Superior temporal gyrus (tissue), 1 donor: ENCODE results near the gene TTLL5.
A peak's percentile ranks its signal among the peaks of the same experiment; 100 is the strongest.
"Not testable (repeated sequence)": the region's sequence is repeated elsewhere in the genome, so short reads cannot be mapped to it uniquely, and the experiment has no call there.

Source experiments
- DNase-seq: peaks from one replicate; pipeline ENCODE4 v3.0.0-alpha.2; 2016; ENCODE audit errors: extremely low spot score

Gene TTLL5

DNA sequence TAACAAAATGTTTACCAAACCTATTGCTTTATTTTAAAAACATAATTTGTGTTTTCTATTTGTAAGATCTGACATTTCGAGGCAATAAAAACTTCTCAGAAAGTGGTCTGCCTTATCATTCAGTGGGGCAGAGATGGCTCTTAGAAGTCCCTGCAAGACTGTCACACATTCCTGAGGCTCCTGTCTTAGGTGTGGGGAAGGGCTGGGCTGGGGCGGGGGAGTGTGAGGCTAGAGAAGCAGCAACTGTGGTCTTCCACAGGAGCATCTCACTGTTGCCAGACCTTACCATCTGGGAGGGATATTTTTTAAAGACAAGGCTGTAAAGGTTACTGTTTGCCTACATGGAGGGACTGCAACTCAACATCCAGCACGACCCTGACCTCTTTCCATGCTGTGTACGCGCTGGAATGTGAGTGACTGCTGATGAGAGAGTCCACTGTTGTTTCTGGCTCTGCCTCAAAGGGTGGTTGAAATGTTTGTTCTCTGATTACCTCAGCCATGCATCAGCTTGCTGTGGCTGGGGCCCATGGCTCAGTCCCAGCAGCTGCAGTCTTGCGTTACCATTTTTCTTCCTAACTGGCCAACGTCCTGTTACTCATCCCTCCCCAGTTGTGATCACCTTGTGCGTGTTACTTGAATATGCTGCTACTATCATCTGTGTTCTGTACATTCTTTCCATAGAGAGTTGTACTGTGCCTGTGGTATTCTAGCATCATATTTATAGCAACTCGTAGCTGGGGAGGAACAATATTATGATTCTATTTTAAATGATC is 12.8 kb upstream of the TTLL5 start:
- no peak for DNase-seq

DNA sequence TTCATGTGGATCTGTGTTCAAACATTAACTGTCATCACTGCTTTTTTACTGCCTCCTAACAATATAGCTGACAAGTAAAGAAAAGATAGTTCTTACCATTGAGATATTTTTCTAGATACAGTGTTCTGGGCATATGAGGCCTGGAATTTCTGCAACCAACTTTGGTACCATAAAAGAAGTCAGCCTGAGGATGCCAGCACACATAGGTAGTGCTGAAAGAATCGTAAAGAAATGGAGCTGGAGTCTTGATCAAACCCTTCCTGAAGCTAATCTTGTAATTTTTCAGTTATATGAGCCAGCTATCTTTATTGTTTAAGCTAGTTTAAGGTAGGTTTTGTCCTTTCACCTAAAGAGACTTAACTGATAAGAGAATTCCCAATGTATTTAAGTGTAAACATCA is 11.7 kb upstream of the TTLL5 start:
- no peak for DNase-seq

DNA sequence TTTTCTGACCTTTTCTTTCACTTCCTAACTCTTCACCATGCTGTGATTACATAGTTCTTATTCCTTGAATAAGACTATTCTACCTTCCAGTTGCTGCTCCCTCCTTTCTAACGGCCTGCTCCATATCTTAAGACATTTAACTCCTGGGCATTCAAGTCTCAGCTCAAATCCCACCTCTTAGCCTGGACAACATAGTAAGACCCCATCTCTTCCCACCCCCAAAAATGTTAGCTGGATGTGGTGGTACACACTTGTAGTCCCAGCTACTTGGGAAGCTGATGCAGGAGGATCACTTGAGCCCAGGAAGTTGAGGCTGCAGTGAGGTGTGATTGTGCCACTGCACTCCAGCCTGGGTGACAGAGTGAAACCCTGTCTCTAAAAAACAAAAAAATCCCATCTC is 11.3 kb upstream of the TTLL5 start:
- no peak for DNase-seq

DNA sequence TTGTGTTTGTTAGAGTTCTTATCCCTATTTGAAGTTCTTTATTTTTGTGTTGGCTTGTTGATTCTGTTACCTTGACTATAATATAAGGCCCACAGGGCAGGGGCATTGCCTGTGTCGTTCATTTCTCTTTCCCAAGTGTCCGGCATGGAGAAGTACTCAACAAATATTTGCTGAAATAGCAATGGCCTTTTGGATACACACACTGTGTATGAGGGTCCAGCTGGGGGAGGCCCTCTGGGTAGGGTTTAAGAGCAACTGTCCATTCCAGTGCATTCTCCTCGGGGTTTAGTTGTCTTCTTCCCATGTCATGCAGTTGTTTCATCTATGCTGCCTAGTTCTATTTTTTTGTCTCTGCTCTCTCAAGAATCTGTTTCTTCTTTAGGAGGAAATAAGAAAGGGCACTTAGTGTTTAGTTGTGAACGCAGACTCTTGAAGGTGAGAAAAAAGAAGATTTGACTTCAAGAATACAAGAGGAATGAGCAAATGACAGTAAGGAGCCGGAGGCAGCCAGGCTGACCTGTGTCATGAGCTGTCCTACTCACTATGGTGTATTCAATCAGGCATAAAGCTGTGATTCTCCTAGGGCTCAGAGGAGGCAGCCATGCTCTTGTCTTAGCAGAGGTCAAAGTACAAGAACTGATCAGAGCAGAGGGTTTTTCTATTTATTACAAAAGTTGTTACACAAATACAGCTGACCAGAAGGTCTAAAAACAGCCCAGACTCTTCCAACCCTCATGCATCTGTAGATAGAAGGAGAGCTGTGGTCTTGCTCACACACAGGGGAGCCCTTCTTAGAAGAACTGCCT is 10.6 kb upstream of the TTLL5 start:
- DNase-seq = no peak

DNA sequence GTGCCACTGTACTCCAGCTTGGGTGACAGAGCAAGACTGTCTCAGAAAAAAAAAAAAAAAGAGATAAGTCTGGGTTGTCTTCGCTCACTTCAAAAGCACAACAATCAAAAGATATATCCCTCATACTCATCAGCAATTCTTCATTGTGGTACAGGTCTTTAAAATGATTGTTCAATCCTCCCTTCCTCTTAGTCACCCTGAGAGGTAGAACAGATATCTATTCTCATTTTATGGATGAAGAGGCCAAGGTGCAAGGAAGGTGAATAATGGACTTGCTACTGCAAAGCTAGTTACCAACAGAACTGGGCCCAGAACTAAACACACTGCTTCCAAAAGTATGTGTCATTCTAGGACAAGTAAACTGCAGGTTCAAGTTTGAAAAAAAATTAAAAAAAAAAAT is 7.5 kb upstream of the TTLL5 start:
- DNase-seq = no peak

DNA sequence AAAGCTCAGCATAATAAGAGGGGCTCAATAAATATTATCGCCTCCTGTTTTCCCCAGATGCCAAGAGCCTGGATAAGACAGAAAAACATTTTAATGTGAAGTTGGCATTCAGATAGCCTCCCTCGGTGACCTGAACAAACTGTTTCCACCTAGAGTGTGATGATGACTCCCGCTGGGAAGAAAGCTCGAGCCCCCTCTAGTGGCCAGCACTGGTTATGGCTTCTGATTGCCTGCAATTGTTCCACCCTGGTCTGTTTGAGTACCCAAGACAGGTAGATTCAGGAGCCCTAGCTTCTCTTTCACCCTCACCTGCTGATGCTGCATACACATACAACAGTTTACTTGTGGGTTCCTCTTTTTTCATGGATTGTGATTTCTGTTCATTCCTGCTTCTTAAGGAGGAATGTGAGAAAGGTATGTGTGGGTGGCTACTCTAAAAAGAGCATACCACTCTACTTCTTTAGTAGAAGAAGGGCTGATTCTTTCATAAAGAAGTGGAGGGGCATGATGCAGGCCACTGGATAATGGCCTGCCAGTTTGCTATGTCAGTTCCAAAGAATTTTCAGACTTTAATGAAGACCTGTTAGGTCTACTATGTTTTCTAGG is 6.8 kb upstream of the TTLL5 start:
- peak; percentile 93 for DNase-seq

DNA sequence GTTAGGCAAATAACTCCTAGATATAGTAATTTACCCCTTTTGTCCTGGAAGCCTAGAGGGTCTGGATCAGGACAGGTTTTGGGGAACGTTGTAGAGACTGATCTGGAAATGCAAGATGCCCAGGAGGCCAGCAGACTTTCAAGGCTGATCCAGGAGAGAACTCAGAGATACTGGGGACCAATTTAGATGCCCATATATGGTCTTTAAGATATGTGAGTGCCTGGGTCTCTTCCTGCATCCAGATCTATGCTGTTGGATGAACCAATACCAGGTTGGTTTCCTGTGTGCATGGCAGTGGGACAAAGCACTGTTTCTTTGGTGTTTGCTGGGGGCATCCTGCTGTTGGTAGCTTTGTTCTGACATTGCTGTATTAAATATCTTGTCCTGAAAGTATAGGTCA is 5.8 kb upstream of the TTLL5 start:
- no peak for DNase-seq

DNA sequence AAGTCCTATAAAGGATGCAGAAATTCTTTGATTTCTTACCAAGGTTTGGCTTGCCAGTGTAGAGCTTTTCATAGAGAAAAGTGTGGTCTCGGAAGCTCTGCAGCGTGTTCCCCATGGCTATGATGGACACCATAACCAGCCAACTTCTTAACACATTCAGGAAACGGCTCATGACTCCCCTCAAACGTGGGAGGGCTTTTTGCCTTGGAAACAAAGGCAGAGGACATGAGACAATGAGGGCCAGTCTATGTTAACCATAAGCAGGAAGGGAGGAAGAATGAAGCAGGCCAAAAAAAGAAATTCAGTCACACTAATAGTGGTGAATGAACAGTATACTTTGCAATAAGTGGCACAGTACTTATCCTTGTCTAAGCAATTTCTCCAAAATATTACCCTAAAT is 3.7 kb upstream of the TTLL5 start:
- DNase-seq = no peak

DNA sequence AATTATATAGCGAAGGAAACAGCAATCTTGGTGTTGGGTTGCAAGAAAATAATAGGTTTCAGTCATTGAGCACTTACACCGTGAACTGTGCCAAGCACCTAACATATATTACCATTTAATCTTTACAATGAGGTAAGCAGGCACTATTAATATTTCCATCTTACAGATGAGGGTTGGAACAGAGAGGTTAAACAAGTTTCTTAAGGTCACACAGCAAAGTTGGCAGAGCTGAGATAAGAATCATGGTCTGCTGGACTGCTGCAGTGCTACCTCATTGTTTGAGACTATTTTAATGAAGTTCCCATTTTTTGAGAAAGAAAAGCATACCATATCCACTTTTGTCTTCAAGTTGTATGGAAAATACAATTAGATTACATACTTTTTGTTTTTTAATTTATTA is 2.1 kb upstream of the TTLL5 start:
- no peak for DNase-seq

DNA sequence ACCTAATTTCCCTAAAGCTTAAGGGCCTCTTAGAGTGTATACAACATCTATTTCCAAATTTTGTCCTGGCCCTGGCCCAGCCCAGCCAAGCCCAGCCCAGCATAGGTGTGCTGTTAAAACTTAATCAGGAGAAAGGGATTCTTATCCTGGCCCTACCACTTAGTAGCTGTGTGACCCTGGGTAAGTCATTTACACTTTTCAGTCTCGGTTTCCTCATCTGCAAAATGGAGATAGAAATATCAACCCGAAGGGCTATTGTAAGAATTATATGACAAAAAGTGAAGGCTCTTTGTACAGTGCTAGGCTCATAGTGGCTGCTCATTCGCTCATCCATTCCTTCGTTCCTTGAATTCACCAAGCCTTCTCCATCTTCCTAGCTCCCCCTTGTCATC is 812 bp upstream of the TTLL5 start:
- DNase-seq = no peak

DNA sequence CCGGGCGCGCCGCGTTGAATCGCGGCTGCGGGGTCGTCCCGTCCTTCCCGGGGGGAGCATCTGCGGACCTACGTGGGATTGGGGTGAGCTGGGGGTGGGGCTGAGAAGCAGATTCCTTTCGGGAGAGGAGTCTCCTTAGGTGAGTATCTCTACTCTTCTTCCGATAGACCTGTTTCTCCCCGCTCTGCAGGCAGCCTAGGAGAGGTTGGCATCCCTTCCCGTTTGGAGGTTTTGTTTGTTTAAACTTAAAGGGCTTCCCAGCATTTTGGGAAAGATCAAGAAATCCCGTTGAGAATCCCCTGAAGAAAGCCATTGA is 411 bp downstream of the TTLL5 start:
- peak; percentile 40 for DNase-seq

DNA sequence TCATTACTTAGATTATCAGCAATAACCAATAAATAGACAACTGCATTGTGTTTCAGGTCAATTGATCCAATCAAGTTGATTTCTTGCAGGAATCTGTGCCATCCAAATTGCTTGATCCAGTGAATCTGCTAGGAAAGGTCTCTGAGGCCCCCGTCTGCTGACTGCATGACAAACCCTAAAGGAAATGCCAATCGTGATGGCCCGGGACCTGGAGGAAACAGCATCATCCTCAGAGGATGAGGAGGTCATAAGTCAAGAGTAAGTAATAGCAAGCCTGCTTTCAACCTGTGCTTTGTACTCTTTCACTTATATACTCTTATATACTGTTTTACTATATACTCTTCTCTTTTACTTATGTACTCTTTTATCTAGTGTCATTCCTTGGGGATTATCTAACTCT is 1.9 kb downstream of the TTLL5 start:
- DNase-seq = no peak

DNA sequence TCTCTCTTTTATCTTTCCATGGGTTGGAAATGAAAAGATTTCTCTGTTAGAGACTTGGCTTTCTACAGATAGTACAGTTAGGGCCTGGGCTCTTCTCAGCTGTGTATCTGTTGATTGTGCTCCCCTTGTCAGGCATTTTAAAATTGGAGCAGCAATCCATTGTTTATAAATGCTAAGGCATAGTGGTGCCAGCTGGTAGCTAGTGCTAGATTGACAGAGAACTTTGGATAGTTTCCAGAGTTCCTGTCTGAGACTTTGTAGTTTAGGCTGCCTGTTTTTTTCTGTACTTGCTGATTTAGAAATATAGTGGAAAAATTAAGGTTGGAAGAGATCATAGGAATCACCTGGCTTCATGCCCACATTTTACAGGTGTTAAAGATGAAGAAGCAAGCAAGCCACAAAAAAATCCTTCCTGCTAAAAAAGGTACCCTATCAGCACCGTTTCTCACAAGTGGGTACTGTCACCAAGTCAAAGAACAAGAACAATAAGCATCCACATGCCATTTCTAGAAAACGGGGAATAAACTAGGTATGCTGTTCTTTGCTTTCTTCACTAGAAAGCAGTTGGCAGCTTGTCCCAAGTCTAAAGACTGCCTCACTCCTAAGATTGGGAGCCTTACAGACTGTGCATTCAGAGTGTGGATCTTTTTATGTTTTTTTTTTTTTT is 6.2 kb downstream of the TTLL5 start:
- peak; percentile 69 for DNase-seq

DNA sequence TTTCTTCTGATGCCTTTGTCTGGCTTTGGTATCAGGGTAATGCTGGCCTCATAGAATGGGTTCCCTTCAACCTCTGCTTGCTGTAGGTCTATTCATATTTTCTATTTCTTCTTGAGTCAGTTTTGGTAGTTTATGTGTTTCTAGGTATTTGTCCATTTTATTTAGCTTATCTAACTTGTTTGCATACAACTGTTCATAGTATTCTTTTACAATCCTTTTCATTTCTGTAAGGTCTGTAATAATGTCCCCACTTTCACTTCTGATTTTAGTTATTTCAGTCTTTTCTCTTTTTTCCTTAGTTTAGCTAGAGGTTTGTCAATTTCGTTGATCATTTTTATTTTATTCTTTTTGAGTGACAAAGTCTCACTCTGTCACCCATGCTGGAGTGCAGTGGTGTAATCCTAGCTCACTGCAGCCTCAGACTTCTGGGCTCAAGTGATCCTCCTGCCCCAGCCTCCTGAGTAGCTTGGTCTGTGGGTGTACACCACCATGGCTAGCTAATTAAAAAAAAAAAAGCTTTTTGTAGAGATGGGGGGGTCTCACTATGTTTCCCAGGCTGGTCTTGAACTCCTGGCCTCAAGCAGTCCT is 11.7 kb downstream of the TTLL5 start:
- no peak for DNase-seq

DNA sequence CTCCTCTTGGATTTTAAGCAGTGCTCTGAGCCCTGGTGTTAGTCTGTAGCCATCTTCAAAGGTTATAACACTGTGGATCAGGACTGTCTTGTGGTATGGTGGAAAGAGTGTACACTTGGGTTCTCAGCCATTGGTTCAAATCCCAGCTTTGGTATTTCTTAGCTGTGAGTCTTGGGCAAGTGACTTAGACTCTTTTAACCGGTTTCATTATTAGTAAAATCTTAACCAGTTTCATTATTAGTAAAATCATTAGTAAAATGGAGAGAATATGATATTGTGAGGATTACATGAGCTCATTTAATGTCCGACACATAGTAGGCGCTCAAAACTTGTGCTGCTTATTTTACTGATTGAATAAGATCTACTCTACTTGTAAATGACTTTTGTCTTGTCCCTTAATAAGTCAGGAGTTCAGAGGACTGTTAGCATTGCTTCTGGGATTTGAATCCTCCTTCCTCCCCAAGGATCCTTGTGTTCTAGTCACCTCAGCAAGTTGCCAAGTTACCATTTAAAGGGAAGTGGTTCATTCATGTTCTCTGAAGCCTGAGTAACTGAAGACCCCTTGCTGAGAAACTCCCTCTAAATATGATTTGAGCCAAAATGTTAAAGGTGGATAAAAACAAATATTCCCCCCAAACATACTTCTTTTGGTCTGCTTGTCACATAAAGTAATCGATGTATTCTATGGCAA is 12.4 kb downstream of the TTLL5 start:
- no peak for DNase-seq

DNA sequence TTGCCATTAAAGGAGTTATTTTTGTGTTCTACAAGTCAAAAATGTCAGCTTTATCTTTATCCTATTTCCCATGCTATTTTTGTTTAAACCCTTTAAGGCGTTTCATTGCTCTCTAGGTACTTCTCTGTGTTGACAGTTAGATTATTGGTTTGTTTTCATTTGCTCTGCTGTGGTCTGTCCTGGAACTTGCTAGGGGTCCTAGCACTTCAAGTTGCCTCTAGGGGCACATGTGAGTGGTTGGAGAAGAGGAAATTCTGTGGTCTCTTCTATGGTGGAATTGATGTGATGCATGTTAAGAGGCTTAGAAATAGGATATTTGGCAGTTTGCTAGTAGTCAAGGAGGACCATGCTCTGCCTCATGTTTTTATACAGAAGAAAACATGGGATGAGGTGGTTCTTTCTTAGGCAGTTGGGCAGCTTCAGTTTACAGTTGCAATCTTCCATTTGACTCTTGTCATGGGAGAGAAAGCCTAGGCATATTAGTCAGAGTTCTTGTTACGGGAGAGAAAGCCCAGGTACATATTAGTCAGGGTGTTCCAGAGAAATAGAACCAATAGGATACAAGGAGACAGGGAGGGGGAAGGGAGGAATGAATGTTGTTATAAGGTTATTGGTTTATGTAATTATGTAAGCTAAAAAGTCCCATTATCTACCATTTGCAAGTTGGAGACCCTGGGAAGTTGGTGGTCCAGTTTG is 14.4 kb downstream of the TTLL5 start:
- DNase-seq = no peak

DNA sequence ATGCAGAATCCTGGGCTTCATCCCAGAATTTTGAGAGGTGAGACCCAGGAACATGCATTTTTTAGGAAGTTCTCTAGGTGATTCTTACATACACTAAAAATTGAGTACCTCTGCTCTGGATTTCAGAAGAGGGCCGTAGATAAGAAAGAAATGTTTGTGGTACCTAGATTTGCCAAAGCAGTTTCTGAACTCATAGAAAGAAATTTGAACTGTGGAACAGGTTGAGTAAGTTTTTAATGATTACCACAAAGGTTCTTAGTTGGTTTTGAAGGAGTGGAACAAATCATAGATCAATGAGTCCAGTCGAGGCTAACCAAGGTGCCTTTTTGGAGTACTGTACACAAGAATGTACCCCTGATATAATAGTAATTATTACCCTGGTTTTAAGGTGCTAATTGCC is 24.9 kb downstream of the TTLL5 start:
- DNase-seq = no peak

DNA sequence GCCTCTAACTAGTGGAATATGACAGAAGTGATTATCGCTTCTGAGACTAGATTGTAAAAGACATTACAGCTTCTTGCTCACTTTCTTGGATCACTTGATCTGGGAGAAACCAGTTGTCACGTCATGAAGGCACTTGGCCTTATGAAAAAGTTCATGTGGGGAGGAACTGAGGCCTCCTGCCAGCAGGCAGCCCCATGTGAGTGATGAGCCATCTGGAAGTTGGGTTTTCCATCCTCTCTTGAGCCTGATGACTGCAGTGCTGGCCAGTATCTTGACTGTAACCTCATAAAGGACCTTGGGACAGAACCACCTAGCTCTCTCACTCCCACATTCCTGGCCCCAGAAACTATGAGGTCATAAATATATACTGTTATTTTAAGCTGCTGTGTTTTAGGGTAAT is 28.0 kb downstream of the TTLL5 start:
- DNase-seq = no peak

DNA sequence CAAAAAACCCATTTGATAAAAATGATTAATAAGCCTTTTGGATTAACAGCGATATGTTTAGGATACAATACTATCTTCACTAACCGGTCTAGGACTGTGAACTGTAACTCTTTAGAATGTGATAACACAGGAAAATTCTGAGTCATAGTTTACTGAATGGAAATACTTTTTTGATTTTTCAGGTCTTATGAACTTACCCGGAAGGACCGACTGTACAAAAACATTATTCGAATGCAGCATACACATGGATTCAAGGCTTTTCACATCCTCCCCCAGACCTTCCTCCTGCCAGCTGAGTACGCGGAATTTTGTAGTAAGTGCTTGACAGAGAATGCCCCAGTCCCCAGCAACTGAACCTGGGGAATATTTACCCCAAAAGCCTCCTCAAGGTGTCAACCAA is 29.0 kb downstream of the TTLL5 start:
- no peak for DNase-seq

DNA sequence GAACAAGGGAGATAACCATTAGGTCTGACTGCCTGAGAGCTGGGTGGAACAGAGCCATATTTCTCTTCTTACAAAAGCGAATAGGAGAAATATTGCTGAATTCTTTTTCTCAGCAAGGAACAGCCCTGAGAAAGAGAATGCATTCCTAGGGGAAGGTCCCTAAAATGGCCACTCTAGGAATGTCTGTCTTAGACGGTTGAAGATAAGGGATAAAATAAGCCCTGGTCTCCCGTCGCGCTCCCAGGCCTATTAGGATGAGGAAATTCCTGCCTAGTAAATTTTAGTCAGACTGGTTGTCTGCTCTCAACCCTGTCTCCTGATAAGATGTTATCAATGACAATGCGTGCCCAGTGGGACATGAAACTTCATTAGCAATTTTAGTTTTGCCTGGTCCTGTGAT is 34.0 kb downstream of the TTLL5 start:
- not testable (repeated sequence) for DNase-seq

DNA sequence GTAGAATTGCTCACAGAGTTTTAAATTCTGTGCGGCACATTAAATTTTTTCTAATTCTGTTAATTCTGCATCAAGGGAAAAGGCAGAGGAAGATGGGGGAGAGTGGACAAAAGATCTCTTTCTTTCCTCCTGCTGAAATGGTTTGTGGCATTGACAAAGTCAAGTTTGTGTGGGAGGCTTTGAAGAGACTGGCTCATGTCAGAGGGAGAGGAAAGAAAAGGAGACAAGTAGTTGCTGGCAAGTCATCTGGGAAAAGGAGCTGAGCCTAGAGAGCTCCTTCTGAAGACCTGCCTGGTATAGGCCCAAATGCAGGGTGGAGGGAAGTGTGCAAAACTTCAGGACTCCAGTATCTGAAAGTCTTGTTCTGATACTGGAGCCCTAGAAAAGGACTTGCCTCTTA is 36.3 kb downstream of the TTLL5 start:
- DNase-seq = peak; percentile 35
